Neural cell (in vitro differentiated cells): ENCODE data around the gene AHRR. TPM values are rescaled to one million over a fixed set of nuclear protein-coding genes. Genes with fewer than 3 reads are reported as not detected.

Experiments used
- H2AFZ ChIP-seq: fragments of 200-600, 300-800 bp; sonication (generic), shearing (Covaris generic); 2 replicates; pipeline ENCODE4 v1.6.0; 2014; ENCODE audit warnings: low read depth, mild to moderate bottlenecking, antibody characterized with exemption, low read length, moderate library complexity
- H3F3A ChIP-seq: fragments of 200-600 bp; shearing (Covaris generic); 2 replicates; pipeline ENCODE4 v1.6.1; 2016; ENCODE audit warnings: mild to moderate bottlenecking, moderate library complexity, mixed read lengths, antibody characterized with exemption, low read length; ENCODE audit not compliant: insufficient read depth, poor library complexity, severe bottlenecking
- H3K27ac ChIP-seq: fragments of 200-600, 300-800 bp; sonication (generic), shearing (Covaris generic); 2 replicates; pipeline ENCODE4 v1.5.1; 2014; ENCODE audit warnings: mild to moderate bottlenecking, low read length, moderate library complexity
- H3K27me3 ChIP-seq: fragments of 300-800, 200-600 bp; sonication (generic), shearing (Covaris generic); 2 replicates; pipeline ENCODE4 v1.6.0; 2014; ENCODE audit warnings: mild to moderate bottlenecking, low read depth, low read length, moderate library complexity; ENCODE audit not compliant: insufficient read depth
- H3K36me3 ChIP-seq: fragments of 300-800, 200-600 bp; sonication (generic), shearing (Covaris generic); 2 replicates; pipeline ENCODE4 v1.5.1; 2014; ENCODE audit warnings: mild to moderate bottlenecking, antibody characterized with exemption, low read length, moderate library complexity; ENCODE audit not compliant: insufficient read depth
- H3K4me2 ChIP-seq: fragments of 300-800, 200-600 bp; sonication (generic), shearing (Covaris generic); 2 replicates; pipeline ENCODE4 v1.6.0; 2014; ENCODE audit warnings: mild to moderate bottlenecking, low read length
- H3K4me3 ChIP-seq: fragments of 300-800, 200-600 bp; sonication (generic), shearing (Covaris generic); 2 replicates; pipeline ENCODE4 v1.5.1; 2014; ENCODE audit warnings: mild to moderate bottlenecking, low read length, moderate library complexity
- H3K79me2 ChIP-seq: fragments of 200-600 bp; shearing (Covaris generic); replicated peaks from 2 replicates; pipeline ENCODE4 v1.6.0; 2014; ENCODE audit warnings: mild to moderate bottlenecking, low read length, moderate library complexity; ENCODE audit not compliant: insufficient read depth
- H3K9ac ChIP-seq: fragments of 300-800, 200-600 bp; sonication (generic), shearing (Covaris generic); 2 replicates; pipeline ENCODE4 v1.6.1; 2016; ENCODE audit warnings: mild to moderate bottlenecking, low read length, mixed read lengths
- H3K9me2 ChIP-seq: fragments of 200-600 bp; shearing (Covaris generic); 2 replicates; pipeline ENCODE4 v1.6.1; 2016; ENCODE audit warnings: mild to moderate bottlenecking, low read length, mixed read lengths; ENCODE audit not compliant: insufficient read depth
- H3K9me3 ChIP-seq: fragments of 200-600, 300-800 bp; sonication (generic), shearing (Covaris generic); 2 replicates; pipeline ENCODE4 v1.6.1; 2016; ENCODE audit warnings: mild to moderate bottlenecking, mixed run types, low read length, moderate library complexity, mixed read lengths
- H4K20me1 ChIP-seq: fragments of 200-600 bp; shearing (Covaris generic); 2 replicates; pipeline ENCODE4 v1.6.1; 2016; ENCODE audit warnings: mild to moderate bottlenecking, mixed run types; ENCODE audit not compliant: insufficient read depth
- CTCF ChIP-seq: fragments of 450-650 bp; IDR thresholded peaks from 2 replicates; pipeline ENCODE4 v1.5.1; 2014; ENCODE audit warnings: antibody characterized with exemption, mild to moderate bottlenecking, moderate library complexity; ENCODE audit not compliant: poor library complexity, severe bottlenecking
- EP300 ChIP-seq: fragments of 450-650 bp; conservative IDR thresholded peaks from 2 replicates; pipeline ENCODE4 v1.6.1; 2014; ENCODE audit warnings: antibody characterized with exemption, mild to moderate bottlenecking, moderate library complexity; ENCODE audit not compliant: poor library complexity, severe bottlenecking
- EZH2 ChIP-seq: fragments of 200-600, 300-800 bp; shearing (Covaris generic), sonication (generic); IDR thresholded peaks from 2 replicates; pipeline ENCODE4 v1.6.1; 2014; ENCODE audit warnings: antibody characterized with exemption, low read length, borderline replicate concordance, mild to moderate bottlenecking; ENCODE audit not compliant: insufficient read depth, poor library complexity, severe bottlenecking
- MXI1 ChIP-seq: fragments of 450-650 bp; conservative IDR thresholded peaks from 2 replicates; pipeline ENCODE4 v1.6.1; 2014; ENCODE audit warnings: antibody characterized with exemption, mild to moderate bottlenecking; ENCODE audit not compliant: poor library complexity, severe bottlenecking
- POLR2AphosphoS5 ChIP-seq: IDR thresholded peaks from 2 replicates; pipeline ENCODE4 v1.6.1; 2012
- RAD21 ChIP-seq: fragments of 450-650 bp; conservative IDR thresholded peaks from 2 replicates; pipeline ENCODE4 v1.6.1; 2014; ENCODE audit warnings: antibody characterized with exemption, mild to moderate bottlenecking, moderate library complexity
- SMC3 ChIP-seq: fragments of 450-650 bp; conservative IDR thresholded peaks from 2 replicates; pipeline ENCODE4 v1.6.1; 2014; ENCODE audit warnings: antibody characterized with exemption, mild to moderate bottlenecking, moderate library complexity; ENCODE audit not compliant: poor library complexity
- TAF1 ChIP-seq: IDR thresholded peaks from 2 replicates; pipeline ENCODE4 v1.6.1; 2012; ENCODE audit warnings: low read depth
- polyA plus RNA-seq: library from polyadenylated mRNA; depleted of rRNA; stranded (reverse); fragments of >200 nt; gene quantifications from 2 replicates; pipeline ENCODE4 v1.2.3, GENCODE V29; 2014
- TF ChIP-seq, protein P1 (sequence below): IDR thresholded peaks from 2 replicates; pipeline ENCODE4 v1.6.1; 2012; ENCODE audit warnings: borderline replicate concordance

AHRR gene
- polyA plus RNA-seq, 1 donor from 2014 or later = 0.26 TPM

GRCh38 chr5:393846-394275, 72.3 kb downstream of the AHRR start:
- H3K9me3 ChIP-seq = no peaks in the 10 kb centered on the region
- H3K4me2 ChIP-seq = no peak overlapping the region
- no peaks in the 10 kb centered on the region for H3K79me2 ChIP-seq
- no peak overlapping the region for H3K4me3 ChIP-seq
- no peaks in the 10 kb centered on the region for H3F3A ChIP-seq
- H3K27me3 ChIP-seq = no peaks in the 10 kb centered on the region
- no peaks in the 10 kb centered on the region for H3K9me2 ChIP-seq
- no peaks in the 10 kb centered on the region for H3K36me3 ChIP-seq
- TF ChIP-seq SMC3 = no peak
- TF ChIP-seq, protein P1, sequence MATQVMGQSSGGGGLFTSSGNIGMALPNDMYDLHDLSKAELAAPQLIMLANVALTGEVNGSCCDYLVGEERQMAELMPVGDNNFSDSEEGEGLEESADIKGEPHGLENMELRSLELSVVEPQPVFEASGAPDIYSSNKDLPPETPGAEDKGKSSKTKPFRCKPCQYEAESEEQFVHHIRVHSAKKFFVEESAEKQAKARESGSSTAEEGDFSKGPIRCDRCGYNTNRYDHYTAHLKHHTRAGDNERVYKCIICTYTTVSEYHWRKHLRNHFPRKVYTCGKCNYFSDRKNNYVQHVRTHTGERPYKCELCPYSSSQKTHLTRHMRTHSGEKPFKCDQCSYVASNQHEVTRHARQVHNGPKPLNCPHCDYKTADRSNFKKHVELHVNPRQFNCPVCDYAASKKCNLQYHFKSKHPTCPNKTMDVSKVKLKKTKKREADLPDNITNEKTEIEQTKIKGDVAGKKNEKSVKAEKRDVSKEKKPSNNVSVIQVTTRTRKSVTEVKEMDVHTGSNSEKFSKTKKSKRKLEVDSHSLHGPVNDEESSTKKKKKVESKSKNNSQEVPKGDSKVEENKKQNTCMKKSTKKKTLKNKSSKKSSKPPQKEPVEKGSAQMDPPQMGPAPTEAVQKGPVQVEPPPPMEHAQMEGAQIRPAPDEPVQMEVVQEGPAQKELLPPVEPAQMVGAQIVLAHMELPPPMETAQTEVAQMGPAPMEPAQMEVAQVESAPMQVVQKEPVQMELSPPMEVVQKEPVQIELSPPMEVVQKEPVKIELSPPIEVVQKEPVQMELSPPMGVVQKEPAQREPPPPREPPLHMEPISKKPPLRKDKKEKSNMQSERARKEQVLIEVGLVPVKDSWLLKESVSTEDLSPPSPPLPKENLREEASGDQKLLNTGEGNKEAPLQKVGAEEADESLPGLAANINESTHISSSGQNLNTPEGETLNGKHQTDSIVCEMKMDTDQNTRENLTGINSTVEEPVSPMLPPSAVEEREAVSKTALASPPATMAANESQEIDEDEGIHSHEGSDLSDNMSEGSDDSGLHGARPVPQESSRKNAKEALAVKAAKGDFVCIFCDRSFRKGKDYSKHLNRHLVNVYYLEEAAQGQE = no peak
- no peak for TF ChIP-seq EP300
- TF ChIP-seq POLR2AphosphoS5 = no peak
- TF ChIP-seq CTCF = no peak
- no peak for TF ChIP-seq RAD21
- no peak for TF ChIP-seq EZH2
- no peak for TF ChIP-seq MXI1
- no peak for TF ChIP-seq TAF1
- H2AFZ ChIP-seq = no peak overlapping the region
- H4K20me1 ChIP-seq = no peaks in the 10 kb centered on the region
- no peak overlapping the region for H3K27ac ChIP-seq
- H3K9ac ChIP-seq = no peak overlapping the region

- H3K36me3 ChIP-seq = no peaks in the 10 kb centered on the region
- H3K9me2 ChIP-seq = no peaks in the 10 kb centered on the region
- H3K4me2 ChIP-seq = no peak overlapping the region
- no peak overlapping the region for H3K9ac ChIP-seq
- no peak overlapping the region for H3K4me3 ChIP-seq
- H3F3A ChIP-seq = no peaks in the 10 kb centered on the region
- H4K20me1 ChIP-seq = no peaks in the 10 kb centered on the region
- H3K9me3 ChIP-seq = no peaks in the 10 kb centered on the region
- no peak for TF ChIP-seq RAD21
- TF ChIP-seq EP300 = no peak
- TF ChIP-seq TAF1 = no peak
- no peak for TF ChIP-seq POLR2AphosphoS5
- TF ChIP-seq, protein P1 = no peak
- no peak for TF ChIP-seq EZH2
- no peak for TF ChIP-seq CTCF
- H3K79me2 ChIP-seq = no peaks in the 10 kb centered on the region
- H3K27me3 ChIP-seq = no peaks in the 10 kb centered on the region
- H2AFZ ChIP-seq = no peak overlapping the region
- H3K27ac ChIP-seq = no peak overlapping the region
Measured at GRCh38 chr5:394671-395155, 73.2 kb downstream of the AHRR start.
